Stimulated activated CD8-positive, alpha-beta memory T cell treated with anti-CD3 and anti-CD28 coated beads, Interleukin-15, amount 100 ng/mL, for 4 hours (primary cell): ENCODE measurements around the gene SUCNR1.
"Not testable (repeated sequence)": the region's sequence is repeated elsewhere in the genome, so short reads cannot be mapped to it uniquely, and the experiment has no call there.

Experiments used
- DNase-seq, 2 donors: peaks; one replicate each; pipeline ENCODE4 v3.0.0-alpha.2; 2020; ENCODE audit warnings: low read depth in 2 of 2

SUCNR1 gene

DNA sequence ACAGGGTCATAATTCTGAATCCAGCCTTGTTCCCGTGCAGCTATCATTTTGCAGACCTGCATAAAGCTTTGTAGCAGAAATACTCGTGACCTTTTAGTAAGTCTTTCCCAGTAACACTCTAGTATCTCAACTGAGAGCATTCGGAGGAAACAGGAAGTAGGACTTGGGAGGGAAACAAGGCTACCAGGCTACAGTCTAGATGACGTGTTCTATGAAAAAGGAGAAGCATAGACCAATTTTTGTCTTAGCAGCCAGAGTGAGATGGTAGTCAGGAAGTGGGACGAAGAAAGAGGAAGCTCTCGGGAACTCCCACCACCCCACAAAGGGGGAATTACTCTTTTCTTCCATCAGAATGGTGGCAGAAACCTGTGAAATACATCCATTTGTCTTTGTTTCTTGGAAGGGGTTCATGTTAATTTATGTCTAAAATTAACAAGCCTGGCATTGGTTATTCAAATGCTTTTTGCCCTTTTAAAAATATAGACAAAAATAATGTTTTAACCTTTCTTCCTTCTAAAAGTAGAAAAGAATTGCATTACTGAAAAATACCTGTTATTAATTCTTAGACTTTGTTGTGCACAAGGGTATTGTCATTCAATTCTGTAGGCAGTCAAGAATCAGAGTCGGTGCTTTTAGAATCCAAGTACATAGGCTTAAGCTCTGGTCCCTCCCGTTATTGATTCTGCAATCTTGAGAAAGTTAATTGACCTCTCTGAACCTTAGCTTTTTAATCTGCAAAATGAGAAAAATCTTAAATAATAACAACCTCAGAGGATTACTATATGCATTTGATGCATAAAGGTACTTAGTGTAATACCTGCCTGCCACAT, 1.6 kb upstream of the SUCNR1 start:
- no peak for DNase-seq

DNA sequence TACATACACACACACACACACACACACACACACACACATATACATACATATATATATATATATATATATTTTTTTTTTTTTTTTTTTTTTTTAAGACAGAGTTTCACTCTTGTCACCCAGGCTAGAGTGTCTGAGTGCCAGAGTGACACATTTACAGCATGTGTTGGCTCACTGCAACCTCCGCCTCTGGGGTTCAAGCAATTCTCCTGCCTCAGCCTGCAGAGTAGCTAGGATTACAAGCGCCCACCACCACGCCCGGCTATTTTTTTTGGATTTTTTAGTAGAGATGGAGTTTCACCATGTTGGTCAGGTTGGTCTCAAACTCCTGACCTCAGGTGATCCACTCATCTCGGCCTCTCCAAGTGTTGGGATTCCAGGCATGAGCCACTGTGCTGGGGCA, 636 bp downstream of the SUCNR1 start:
- not testable (repeated sequence) for DNase-seq

DNA sequence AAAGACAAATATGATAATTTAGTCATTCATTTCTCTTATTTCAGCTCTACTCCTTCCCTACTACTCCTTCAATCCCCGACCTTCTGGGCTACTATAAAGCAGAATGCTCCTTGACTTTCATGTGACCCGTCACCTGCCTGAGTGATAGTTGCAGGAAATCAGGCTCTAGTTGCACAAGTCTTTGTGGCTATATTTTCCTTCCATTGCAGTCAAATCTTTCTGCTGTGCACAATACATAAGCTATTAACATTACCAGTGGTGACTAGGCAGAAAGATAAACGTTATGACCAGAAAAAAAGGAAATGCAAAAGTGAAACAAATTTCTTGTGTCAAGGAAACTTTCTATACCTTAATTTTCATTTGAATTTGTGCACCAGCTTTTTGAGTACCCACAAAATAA, 2.3 kb downstream of the SUCNR1 start:
- no peak for DNase-seq

DNA sequence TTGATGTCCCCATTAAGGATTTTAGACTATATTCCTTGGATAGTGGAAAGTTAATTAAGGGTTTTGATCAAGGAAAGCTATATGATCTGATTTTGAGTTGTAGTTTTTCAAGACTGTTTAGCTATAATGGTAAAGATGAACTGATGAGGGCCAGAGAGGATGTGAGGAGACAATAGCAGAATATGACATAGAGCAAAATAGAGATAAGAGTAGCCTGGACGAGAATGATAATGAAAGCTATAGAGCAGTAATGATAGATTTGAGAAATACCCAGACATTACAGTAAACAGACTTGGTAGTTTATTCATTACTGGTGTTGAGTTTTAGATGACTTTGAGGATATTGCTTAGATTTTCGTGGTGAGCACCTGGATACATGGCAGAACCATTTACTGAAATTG, 3.8 kb downstream of the SUCNR1 start:
- DNase-seq, result no peak

GRCh38 chr3:151878465-151878864, 5.0 kb downstream of the SUCNR1 start:
- DNase-seq, result no peak

DNA sequence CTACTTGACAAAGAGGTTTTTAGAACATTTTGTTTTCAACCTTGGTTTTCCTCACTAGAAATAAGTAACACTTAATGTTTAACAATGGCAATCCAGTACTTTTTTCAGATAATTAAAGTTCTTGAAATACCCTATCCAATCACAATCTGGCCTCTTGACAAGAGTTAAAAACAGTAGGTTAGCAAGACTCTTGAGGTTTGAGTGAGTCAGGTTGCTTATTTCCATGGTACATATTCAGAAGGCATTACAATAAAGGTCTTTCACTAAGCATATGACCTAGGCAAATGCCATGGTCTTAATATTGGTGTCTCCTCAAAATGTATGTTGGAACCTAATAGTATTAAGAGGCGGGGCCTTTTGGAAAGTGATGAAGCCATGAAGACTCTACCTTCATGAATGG, 5.6 kb downstream of the SUCNR1 start:
- no peak for DNase-seq

GRCh38 chr3:151879679-151880415, 6.4 kb downstream of the SUCNR1 start:
- no peak for DNase-seq

- no peak for DNase-seq
Observed at GRCh38 chr3:151880416-151880690, 6.9 kb downstream of the SUCNR1 start.

- DNase-seq, result no peak
Observed at GRCh38 chr3:151881137-151881536, 7.7 kb downstream of the SUCNR1 start.

DNA sequence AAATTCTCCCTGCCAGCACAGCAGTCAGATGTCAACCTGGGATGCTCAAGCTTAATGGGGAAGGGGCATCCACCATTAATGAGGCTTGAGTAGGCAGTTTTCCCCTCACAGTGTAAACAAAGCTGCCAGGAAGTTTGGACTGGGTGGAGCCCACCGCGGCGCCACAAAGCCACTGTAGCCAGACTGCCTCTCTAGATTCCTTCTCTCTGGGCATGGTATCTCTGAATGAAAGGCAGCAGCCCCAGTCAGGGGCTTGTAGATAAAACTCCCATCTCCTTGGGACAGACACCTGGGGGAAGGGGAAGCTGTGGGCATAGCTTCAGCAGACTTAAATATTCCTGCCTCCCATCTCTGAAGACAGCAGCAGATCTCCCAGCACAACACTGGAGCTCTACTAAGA, 12.0 kb downstream of the SUCNR1 start:
- not testable (repeated sequence) for DNase-seq

GRCh38 chr3:151887450-151888211, 14.2 kb downstream of the SUCNR1 start:
- not testable (repeated sequence) for DNase-seq

GRCh38 chr3:151890721-151891141, 17.3 kb downstream of the SUCNR1 start:
- DNase-seq, result no peak

- no peak for DNase-seq
Observed at GRCh38 chr3:151891721-151892120, 18.3 kb downstream of the SUCNR1 start.

- no peak for DNase-seq
Observed at GRCh38 chr3:151894219-151894618, 20.8 kb downstream of the SUCNR1 start.

GRCh38 chr3:151895478-151896241, 22.2 kb downstream of the SUCNR1 start:
- DNase-seq, result no peak

DNA sequence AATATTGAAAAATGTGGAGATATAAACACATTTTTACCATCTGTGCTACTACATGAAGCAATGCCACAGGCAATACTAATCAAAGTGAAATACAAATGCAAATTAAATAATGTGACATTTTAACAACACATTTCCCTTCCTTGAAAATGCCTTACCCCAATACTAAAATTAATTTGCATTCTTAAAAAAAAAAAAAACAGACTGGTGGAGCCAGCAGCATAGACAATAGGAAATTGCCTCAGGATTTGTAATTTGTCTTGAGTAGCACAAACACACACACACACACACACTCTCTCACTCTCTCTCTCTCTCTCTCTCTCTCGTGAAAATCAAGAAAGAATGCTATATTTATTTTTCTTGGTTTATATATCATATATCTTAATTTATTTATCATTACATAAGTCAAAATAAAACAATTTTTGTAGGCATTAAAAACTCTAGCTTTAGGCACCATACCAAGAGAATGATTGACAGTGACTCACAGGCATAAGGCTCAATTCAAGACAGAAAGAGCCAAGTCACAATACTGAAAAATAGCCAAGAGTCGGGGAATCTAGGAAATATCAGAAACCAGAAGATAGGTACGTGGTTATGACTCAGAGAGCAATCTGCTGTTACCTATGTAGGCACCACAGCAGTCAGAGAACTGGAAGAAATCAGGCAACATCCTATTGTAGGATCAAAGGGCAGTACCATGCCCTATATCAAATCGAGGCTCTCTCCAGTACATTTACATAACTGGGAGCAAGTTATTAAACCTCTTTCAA, 23.0 kb downstream of the SUCNR1 start:
- no peak for DNase-seq

- not testable (repeated sequence) for DNase-seq
Observed at GRCh38 chr3:151898121-151898520, 24.7 kb downstream of the SUCNR1 start.

DNA sequence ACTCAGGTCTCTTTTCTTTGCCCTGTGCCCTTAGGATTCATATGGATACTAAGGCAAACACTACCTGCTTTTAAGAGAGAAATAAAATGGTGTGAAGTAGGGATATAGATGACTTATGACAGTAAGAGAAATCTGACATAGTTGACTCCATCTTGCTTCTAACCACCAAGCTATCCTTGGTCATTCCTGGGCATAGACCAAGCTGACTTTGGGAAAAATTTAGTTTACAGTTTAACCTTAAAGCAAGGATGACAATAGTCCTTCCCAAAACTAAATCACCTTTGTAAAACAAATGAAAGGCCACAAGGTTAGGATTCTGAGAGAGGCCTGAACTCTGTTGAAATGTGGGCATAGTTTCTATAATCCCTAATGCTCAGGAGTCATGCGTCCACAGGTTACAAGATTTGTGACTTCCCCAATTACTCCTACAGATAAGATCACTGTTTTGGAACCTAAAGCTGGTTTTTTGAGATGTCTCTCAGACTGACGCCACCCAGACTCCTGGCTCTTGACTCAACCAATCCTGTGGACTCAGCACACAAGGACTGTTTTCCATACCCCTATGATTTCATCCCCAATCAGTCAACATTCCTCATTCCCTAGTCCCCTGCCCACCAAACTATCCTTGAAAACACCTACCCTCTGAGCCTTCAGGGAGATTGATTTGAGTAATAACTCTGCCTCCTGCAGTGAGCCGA, 25.3 kb downstream of the SUCNR1 start:
- not testable (repeated sequence) for DNase-seq

GRCh38 chr3:151899996-151900395, 26.6 kb downstream of the SUCNR1 start:
- no peak for DNase-seq

GRCh38 chr3:151900460-151900859, 27.0 kb downstream of the SUCNR1 start:
- DNase-seq, result no peak
